ENCODE results near the gene GDPD3. TPM values are rescaled to one million over a fixed set of nuclear protein-coding genes. Genes with fewer than 3 reads are reported as not detected.

The GDPD3 gene
- polyA plus RNA-seq, 1 donor from 2014 or later: not detected

DNA sequence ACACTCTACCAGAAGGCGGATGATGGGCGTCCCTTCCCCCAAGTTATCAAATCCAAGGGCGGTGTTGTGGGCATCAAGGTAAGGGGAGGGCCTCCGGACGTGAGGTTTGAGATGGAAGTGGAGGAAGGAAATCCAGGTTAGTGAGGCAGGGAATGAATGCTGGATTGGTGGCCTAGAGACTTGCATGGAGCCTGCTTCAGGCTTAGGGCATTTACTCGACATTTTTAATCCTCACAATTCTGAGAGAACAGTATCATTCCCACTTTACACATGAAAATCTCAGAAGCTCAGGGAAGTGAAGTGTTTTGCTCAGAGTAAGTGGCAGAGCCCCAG is 45.8 kb downstream of the GDPD3 start:
- Mint-ChIP-seq H3K9me3 (no peaks in the 10 kb centered on the region), H3K36me3 (peaks cover 4% of the 10 kb centered on the region)

GRCh38 chr16:30066761-30067583 is 46.4 kb downstream of the GDPD3 start:
- H3K4me1 Mint-ChIP-seq: peaks cover 13 to 18% (median 16%) of the 10 kb centered on the region in 3 donors
- H3K9me3 Mint-ChIP-seq: no peaks in the 10 kb centered on the region
- peak overlapping the region; percentile 95 to 100 (median 100) for H3K4me3 Mint-ChIP-seq
- H3K36me3 Mint-ChIP-seq: peaks cover 4% of the 10 kb centered on the region
- peak overlapping the region in 2 of 3 donors; percentile 97 to 100 for H3K27ac Mint-ChIP-seq
- no peaks in the 10 kb centered on the region for H3K27me3 Mint-ChIP-seq

More for the DNA sequence above, 45.8 kb downstream of the GDPD3 start:
- peak overlapping the region; percentile 48 to 95 (median 68) for H3K4me3 Mint-ChIP-seq
- peak overlapping the region in 1 of 3 donors; percentile 97 for H3K27ac Mint-ChIP-seq
- peaks cover 13 to 18% (median 17%) of the 10 kb centered on the region in 3 donors for H3K4me1 Mint-ChIP-seq
- H3K27me3 Mint-ChIP-seq: no peaks in the 10 kb centered on the region

DNA sequence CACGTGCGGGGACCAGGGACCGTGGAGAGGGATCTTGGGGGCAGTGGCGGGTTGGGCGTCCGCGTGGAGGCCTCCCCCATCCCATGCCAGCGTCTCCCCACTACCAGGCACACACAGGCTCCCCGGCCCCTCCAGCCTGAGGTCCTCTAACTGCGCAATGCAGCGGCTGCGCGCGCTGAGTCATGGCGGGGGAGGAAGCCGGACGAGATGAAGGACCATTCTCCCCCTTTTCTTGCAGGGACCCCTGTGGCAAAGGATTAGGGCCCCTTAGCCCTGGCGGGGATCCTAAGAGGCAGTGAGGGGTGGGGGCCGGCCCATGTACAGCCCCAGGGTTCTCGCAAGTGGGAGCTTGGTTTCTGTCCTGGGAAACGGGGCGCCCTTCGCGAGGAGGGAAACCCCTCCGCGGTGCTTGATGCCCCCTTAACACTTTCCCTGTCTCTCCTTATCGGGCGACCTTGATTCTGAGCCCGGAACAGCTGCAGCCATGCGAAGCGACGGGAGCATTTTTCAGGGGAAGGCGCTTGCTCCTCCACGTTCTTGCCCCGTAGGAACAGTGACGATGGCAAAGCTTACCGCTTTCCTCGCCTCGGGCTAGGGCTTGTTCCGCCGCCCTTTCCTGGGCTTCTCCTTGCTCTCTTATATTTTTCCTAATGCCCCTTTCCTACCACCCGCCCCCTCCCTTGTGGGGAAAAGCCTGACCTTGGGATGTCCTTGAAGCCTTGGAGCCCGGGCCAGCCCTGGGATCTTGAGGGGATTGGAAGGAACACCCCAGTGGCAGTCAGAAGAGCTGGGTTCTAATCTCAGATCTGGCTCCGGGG is 47.2 kb downstream of the GDPD3 start:
- Mint-ChIP-seq H3K9me3 (no peaks in the 10 kb centered on the region), H3K4me3 (peak overlapping the region; percentile 95 to 100 (median 100)), H3K4me1 (peaks cover 13 to 18% (median 16%) of the 10 kb centered on the region in 3 donors), H3K36me3 (peaks cover 4% of the 10 kb centered on the region), H3K27me3 (no peaks in the 10 kb centered on the region), H3K27ac (peak overlapping the region; percentile 97 to 100 (median 99))

GRCh38 chr16:30065102-30065942 is 48.0 kb downstream of the GDPD3 start, which contains the start of gene ALDOA:
ALDOA (plus strand) TSS chr16:30065760; CDS start chr16:30066898, 1,138 bp downstream.
- H3K4me3 Mint-ChIP-seq: peak within 1 kb of the TSS; percentile 95 to 100 (median 100)
- H3K9me3 Mint-ChIP-seq: no peaks in the 10 kb centered on the region
- H3K27ac Mint-ChIP-seq: peak within 1 kb of the TSS; percentile 97 to 100 (median 99)
- H3K4me1 Mint-ChIP-seq: peaks cover 13 to 18% (median 16%) of the 10 kb centered on the region in 3 donors
- H3K36me3 Mint-ChIP-seq: peaks cover 4% of the 10 kb centered on the region
- no peaks in the 10 kb centered on the region for H3K27me3 Mint-ChIP-seq

- H3K9me3 Mint-ChIP-seq: no peaks in the 10 kb centered on the region
- H3K4me3 Mint-ChIP-seq: peak overlapping the region; percentile 95 to 100 (median 100)
- H3K27me3 Mint-ChIP-seq: no peaks in the 10 kb centered on the region
- H3K27ac Mint-ChIP-seq: peak overlapping the region; percentile 97 to 100 (median 99)
- peaks cover 13 to 18% (median 16%) of the 10 kb centered on the region in 3 donors for H3K4me1 Mint-ChIP-seq
- H3K36me3 Mint-ChIP-seq: peaks cover 4% of the 10 kb centered on the region
Observed at GRCh38 chr16:30064729-30065101, 48.6 kb downstream of the GDPD3 start.

DNA sequence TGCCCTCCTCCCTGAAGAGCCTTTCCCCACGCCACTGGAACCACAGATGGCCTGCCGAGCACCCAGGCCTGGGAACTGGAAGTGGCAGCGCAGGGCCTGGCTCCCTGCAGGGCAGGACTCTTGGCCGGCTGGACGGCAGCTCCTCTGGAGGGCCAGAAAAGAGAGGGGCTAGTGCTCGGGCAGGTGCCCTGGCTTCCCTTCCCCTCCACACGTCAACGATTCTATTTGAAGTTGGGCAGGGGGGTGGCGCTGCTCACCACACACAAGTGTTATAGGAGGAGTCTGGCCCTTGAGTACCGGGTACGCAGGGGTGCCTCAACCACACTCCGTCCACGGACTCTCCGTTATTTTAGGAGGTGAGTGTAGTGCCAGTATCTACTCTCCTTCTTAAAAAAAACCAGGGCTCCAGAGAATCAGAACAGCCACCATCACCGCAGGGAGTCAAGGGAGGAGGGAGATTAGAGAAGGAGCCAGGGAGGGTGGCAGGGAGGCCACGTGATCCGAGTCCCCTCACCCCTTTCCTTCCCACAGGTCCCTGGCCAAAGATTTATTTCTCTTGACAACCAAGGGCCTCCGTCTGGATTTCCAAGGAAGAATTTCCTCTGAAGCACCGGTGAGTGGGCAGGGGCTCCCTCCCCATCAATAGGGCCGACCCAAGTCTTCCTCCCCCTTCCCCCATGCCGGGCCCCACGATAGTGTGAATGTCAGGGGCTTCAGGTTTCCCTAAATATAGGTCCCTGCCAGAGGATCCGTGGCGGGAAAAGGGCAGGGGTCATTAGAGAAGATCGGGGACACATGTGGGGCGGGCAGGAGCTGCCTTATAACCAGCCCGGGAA is 49.2 kb downstream of the GDPD3 start:
- H3K27ac Mint-ChIP-seq: peak overlapping the region; percentile 97 to 100 (median 99)
- peaks cover 12 to 18% (median 14%) of the 10 kb centered on the region in 3 donors for H3K4me1 Mint-ChIP-seq
- H3K27me3 Mint-ChIP-seq: no peaks in the 10 kb centered on the region
- no peaks in the 10 kb centered on the region for H3K9me3 Mint-ChIP-seq
- H3K36me3 Mint-ChIP-seq: peaks cover 4% of the 10 kb centered on the region
- peak overlapping the region; percentile 95 to 100 (median 100) for H3K4me3 Mint-ChIP-seq

- H3K9me3 Mint-ChIP-seq: no peaks in the 10 kb centered on the region
- H3K4me1 Mint-ChIP-seq: peaks cover 9 to 13% (median 9%) of the 10 kb centered on the region in 3 donors
- no peaks in the 10 kb centered on the region for H3K27me3 Mint-ChIP-seq
- peaks cover 1% of the 10 kb centered on the region for H3K36me3 Mint-ChIP-seq
- peak overlapping the region in 3 of 4 donors; percentile 95 to 100 (median 99) for H3K4me3 Mint-ChIP-seq
- H3K27ac Mint-ChIP-seq: peak overlapping the region; percentile 97 to 100 (median 99)
Observed at GRCh38 chr16:30063278-30063892, 50.0 kb downstream of the GDPD3 start.

GRCh38 chr16:30060836-30061554 is 52.3 kb downstream of the GDPD3 start:
- Mint-ChIP-seq H3K4me3 (peak overlapping the region in 1 of 4 donors; percentile 56), H3K9me3 (no peaks in the 10 kb centered on the region), H3K27me3 (no peaks in the 10 kb centered on the region), H3K36me3 (peaks cover 1% of the 10 kb centered on the region), H3K4me1 (peaks cover 0 to 5% (median 3%) of the 10 kb centered on the region in 3 donors), H3K27ac (peak overlapping the region in 1 of 3 donors; percentile 78)

- Mint-ChIP-seq H3K9me3 (no peaks in the 10 kb centered on the region), H3K27ac (peak overlapping the region in 1 of 3 donors; percentile 78), H3K4me3 (peak overlapping the region in 1 of 4 donors; percentile 56), H3K36me3 (peaks cover 1% of the 10 kb centered on the region), H3K4me1 (peaks cover 0 to 5% (median 3%) of the 10 kb centered on the region in 3 donors), H3K27me3 (no peaks in the 10 kb centered on the region)
Observed at GRCh38 chr16:30060346-30060745, 53.0 kb downstream of the GDPD3 start.

- H3K9me3 Mint-ChIP-seq: no peaks in the 10 kb centered on the region
- H3K4me3 Mint-ChIP-seq: peak overlapping the region in 2 of 4 donors; percentile 68 to 88
- H3K27ac Mint-ChIP-seq: peak overlapping the region in 2 of 3 donors; percentile 31 to 98
- peaks cover 3% of the 10 kb centered on the region for H3K27me3 Mint-ChIP-seq
- H3K36me3 Mint-ChIP-seq: peaks cover 2% of the 10 kb centered on the region
- peaks cover 7 to 9% (median 7%) of the 10 kb centered on the region in 3 donors for H3K4me1 Mint-ChIP-seq
Observed at GRCh38 chr16:30054959-30055553, 58.3 kb downstream of the GDPD3 start.

Measured in IgD-negative memory B cell (primary cell).